GM12874 (cell line): Measurements from ENCODE around the gene CBX4.

ENCODE experiments used
- TF ChIP-seq, protein P1 (sequence below): IDR thresholded peaks from 2 replicates; pipeline ENCODE4 v1.5.1; 2011; ENCODE audit warnings: low read depth, mild to moderate bottlenecking, control low read depth, low read length, moderate library complexity; ENCODE audit not compliant: insufficient read depth

CBX4 gene

GRCh38 chr17:79832218-79833109 lies 6.8 kb downstream of the CBX4 start:
- TF ChIP-seq, protein P1, sequence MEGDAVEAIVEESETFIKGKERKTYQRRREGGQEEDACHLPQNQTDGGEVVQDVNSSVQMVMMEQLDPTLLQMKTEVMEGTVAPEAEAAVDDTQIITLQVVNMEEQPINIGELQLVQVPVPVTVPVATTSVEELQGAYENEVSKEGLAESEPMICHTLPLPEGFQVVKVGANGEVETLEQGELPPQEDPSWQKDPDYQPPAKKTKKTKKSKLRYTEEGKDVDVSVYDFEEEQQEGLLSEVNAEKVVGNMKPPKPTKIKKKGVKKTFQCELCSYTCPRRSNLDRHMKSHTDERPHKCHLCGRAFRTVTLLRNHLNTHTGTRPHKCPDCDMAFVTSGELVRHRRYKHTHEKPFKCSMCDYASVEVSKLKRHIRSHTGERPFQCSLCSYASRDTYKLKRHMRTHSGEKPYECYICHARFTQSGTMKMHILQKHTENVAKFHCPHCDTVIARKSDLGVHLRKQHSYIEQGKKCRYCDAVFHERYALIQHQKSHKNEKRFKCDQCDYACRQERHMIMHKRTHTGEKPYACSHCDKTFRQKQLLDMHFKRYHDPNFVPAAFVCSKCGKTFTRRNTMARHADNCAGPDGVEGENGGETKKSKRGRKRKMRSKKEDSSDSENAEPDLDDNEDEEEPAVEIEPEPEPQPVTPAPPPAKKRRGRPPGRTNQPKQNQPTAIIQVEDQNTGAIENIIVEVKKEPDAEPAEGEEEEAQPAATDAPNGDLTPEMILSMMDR = no peak

DNA sequence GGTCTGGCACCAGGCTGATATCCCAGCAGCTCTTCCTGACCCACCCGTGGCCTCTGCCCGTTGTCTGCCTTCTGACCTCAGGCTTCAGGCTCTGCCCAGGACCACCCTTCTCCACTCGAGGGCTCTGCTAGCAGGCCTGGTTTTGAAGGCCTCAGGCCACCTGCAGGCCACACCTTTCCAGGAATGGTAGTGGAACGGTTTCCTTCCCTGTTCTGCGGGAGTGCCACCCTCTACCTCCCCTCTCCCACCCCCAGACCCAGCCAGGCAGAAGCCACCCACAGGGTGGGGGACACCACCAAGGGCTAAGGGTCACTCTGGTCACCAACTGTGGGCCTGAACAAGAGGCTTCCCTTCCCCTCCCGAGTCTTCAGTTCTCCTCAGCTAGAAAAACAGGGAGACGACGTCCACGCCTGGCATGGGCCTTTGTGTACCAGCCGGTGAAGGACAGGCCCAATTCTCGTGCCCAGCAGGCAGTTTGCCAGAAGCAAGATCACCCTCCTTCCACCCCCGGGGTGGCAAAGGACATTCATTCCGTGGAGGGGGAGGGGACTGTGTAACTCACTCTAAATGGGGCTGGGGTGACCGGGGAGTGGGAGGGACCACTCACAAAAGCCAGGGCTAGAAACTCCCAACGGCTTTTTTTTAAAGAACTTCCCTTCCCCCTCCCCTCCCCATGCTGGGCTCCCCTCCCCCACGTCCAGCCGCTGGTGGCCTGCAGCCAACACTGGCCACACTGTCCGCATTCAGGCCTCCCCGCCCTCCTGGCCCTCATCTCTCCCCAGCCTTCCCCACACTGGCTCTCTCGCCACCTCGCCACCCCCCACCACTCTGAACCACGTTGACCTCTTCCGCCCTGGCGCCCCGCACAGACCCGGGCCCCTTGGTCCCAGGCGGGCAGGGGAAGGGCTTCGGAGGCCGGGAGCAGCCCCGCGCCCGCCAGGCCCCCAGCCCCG lies 7.7 kb downstream of the CBX4 start:
- TF ChIP-seq, protein P1 = no peak

DNA sequence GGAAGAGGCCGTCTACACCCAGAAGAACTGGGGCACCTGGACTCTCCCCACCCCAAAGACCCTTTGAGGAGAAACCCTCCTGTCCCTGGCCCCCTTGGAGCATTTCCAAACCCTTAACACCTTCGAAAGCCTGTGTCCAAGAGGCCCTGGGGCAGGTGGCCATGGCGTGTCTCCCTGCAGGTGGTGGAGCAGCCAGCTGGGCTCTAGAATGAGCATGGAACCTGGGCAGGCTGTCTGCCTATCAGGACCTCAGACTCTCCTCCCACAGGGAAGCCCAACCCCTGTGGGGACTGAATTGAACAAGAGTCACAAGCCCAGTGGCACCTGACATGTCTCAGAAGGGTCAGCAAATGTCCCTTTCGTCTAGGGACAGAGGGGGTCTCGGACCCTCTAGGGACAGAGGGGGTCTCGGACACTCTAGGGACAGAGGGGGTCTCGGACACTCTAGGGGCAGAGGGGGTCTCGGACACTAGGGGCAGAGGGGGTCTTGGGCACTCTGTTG lies 8.4 kb downstream of the CBX4 start:
- TF ChIP-seq, protein P1 = no peak

DNA sequence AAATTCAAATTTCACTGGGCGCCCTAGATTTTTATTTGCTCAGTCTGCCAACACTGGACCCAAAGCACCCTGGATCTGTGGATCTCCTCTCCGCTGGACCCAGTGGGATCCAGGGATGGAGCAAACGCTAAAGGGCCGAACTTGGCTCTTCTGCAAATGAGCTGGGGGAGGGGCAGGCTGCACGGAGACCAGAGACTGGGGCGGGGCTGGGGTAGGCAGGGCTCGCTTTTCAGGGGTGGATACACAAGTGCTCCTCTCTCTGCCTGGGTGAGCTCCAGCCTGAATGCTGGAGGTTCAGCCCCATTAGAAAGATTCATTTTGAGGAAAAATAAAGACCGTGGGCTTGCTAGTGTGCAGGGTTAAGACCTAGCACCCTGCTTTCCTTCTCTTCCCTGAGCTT lies 8.9 kb downstream of the CBX4 start:
- TF ChIP-seq, protein P1 = no peak

DNA sequence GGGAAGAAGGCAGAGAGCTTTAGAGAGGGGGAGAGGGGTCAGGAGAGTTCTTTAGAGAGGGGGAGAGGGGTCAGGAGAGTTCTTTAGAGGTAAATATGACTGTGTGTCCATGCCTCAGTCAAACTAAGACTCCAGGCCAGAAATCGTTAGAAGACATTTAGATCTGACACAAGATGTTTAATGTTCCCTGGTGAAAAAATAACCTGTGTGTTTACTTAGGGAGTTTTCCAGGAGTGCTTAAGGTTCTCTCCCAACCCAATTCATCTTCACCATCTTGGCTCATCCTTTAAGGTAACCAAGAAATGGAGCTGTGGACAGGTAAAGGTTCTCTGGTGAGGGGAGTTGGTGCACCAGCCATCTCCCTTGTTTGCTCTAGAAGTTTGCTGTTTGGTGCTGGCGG lies 9.8 kb downstream of the CBX4 start:
- TF ChIP-seq, protein P1 = no peak

- TF ChIP-seq, protein P1 = no peak
These were observed 10.2 kb downstream of the CBX4 start for GRCh38 chr17:79829004-79829403.

DNA sequence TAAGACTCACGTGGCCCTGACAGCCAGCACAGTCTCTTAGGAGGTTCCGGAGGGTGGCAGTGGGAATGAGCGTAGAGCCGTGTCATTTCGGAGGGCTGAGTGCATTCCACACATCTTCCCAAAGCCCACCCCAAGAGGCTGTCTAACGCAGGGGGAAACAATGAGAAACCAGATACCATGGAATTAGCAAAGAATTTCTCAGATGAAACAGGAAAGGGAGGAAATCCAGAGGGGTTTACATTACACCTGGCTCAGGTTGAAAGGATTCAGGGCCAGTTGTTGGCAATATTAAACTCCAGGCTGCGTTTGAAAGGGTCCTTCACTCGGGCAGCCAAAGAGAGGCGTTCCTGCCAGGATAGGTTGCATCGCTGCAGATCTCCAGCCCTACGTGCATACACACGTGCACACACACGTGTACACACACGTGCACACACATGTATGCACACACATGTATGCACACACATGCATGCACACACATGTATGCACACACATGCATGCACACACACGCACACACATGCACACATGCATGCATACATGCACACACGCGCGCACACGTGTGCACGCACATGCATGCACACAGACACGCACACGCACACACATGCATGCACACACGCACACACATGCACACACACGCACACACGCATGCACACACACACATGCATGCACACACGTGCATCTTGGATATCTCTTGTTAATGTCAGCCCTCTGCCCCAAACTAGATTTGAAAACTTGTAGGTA lies 12.2 kb downstream of the CBX4 start:
- TF ChIP-seq, protein P1 = no peak
